ENCODE measurements around the gene SYNDIG1. TPM values are rescaled to one million over a fixed set of nuclear protein-coding genes. Genes with fewer than 3 reads are reported as not detected.

SYNDIG1 gene
- total RNA-seq, 1 donor from 2014 or later, result not detected

DNA sequence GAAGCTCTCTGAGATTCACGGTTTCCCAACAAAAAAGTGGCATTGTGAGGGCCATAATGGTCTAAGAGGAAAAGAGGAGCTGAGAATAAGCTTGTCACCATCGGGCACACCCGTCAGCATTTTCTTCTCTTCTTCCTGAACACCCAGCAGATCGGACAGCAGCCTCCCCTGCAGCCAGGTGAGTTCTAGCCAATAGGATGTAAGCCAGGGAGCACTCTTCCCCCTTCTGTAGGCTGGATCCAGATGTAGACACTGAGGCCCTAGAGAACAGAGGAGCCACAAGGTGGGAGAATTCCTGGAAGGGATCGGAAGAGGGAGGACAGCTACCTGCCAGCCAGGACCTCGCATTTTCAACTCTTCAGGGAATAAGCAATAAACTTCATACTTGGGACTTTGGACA is 228.0 kb downstream of the SYNDIG1 start:
- DNase-seq, result no peak
- H3K27me3 Mint-ChIP-seq, result no peaks in the 10 kb centered on the region
- no peak overlapping the region for H3K27ac Mint-ChIP-seq
- no peak overlapping the region for H3K4me3 Mint-ChIP-seq
- intact Hi-C loops (cut with micrococcal nuclease), result no loop called here
- no peaks in the 10 kb centered on the region for H3K9me3 Mint-ChIP-seq
- H3K36me3 Mint-ChIP-seq (ENCODE audit: low read depth), result no peaks in the 10 kb centered on the region
- H3K4me1 Mint-ChIP-seq, result no peaks in the 10 kb centered on the region

DNA sequence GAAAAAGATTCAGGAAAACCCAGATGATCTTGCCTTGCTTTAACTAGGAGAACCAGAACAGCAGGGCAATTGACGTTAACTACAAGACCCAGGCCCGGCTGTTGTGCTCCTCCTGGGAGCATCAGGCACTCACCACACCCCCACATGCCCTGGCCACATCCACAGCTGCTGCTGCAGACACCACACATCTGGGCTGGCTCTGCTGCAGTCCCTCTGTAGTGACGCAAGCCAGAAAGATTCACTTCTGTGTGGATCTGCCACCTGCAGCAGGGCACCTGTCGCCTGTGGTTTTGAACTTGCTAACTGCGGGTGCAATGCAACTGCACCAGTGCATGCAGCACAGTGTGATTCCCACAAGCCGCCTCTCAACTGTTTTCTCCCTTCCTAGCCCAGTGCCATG is 228.8 kb downstream of the SYNDIG1 start:
- no peak for DNase-seq
- no peak overlapping the region for H3K4me3 Mint-ChIP-seq
- H3K4me1 Mint-ChIP-seq, result no peaks in the 10 kb centered on the region
- H3K9me3 Mint-ChIP-seq, result no peaks in the 10 kb centered on the region
- H3K36me3 Mint-ChIP-seq (ENCODE audit: low read depth), result no peaks in the 10 kb centered on the region
- no peaks in the 10 kb centered on the region for H3K27me3 Mint-ChIP-seq
- no peak overlapping the region for H3K27ac Mint-ChIP-seq
- intact Hi-C loops (cut with micrococcal nuclease), result no loop called here

DNA sequence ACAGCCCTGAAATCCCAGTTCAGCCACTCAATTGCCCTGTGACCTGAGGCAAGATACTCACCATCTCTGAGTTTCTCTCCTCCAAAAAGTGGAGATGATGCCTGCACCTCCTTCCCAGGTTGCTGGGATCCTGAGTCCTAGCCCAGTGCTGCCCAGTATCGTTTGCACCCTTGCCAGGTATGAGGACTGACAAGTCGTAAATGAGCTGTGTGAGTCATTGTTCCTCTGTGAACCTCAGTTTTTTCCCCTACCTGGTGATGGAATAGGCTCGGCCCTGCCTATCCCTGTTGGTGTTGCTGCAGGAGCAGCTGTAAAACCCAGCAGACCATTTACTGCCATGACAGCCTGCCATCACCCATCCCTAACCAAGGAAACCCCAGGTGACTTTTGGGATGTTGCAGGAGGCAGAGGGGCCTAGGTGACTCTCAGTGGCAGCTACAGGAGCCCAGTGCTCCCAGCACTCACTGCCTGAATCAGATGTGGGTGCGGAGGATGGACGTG is 229.3 kb downstream of the SYNDIG1 start:
- Mint-ChIP-seq H3K27me3 (no peaks in the 10 kb centered on the region), H3K4me1 (no peaks in the 10 kb centered on the region), H3K36me3 (ENCODE audit: low read depth) (no peaks in the 10 kb centered on the region), H3K9me3 (no peaks in the 10 kb centered on the region), H3K4me3 (no peak overlapping the region), H3K27ac (no peak overlapping the region)
- intact Hi-C loops (cut with micrococcal nuclease), result no loop called here
- no peak for DNase-seq

DNA sequence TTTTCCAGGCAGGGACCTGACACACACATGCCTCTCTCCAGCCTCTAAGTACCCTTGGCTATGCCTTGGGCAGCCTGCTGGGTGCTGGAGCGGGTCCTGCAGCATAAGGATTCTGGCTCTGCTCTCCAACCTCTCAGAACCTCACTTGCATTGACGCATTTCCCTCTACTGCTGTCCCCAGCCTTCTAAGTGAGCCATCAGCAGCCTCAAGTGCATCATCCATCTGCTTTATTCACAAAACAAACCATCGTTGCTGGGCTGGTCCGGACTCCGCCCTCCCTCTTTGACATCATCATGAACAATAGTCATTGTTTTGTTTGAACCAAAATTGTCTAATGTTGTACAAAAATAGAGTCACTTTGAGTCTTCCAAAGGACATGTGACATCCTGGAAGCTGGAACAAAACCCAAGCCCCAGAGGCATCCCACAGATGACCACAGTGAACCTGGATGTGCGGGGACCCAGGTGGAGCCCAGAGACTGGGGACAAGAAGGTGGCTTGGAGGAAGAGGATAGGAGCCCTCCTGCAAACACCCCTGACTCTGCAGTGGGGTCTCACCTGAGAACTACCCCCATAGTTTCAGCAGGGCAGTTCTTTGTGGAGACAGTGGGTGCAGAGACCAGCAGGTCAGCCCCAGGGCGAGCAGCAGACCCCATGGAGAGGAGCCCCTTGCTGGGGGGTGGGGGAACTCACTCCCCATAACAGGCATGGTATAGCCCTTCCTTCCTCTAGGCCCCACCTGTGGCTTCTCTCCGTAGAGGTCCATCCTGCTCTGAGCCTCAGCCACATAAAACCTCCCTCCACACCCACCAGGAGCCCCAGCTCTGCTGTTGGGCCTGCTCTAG is 230.1 kb downstream of the SYNDIG1 start:
- Mint-ChIP-seq H3K9me3 (no peaks in the 10 kb centered on the region), H3K27me3 (no peaks in the 10 kb centered on the region), H3K36me3 (ENCODE audit: low read depth) (no peaks in the 10 kb centered on the region), H3K4me1 (no peaks in the 10 kb centered on the region), H3K4me3 (no peak overlapping the region), H3K27ac (no peak overlapping the region)
- intact Hi-C loops (cut with micrococcal nuclease), result no loop called here
- no peak for DNase-seq

DNA sequence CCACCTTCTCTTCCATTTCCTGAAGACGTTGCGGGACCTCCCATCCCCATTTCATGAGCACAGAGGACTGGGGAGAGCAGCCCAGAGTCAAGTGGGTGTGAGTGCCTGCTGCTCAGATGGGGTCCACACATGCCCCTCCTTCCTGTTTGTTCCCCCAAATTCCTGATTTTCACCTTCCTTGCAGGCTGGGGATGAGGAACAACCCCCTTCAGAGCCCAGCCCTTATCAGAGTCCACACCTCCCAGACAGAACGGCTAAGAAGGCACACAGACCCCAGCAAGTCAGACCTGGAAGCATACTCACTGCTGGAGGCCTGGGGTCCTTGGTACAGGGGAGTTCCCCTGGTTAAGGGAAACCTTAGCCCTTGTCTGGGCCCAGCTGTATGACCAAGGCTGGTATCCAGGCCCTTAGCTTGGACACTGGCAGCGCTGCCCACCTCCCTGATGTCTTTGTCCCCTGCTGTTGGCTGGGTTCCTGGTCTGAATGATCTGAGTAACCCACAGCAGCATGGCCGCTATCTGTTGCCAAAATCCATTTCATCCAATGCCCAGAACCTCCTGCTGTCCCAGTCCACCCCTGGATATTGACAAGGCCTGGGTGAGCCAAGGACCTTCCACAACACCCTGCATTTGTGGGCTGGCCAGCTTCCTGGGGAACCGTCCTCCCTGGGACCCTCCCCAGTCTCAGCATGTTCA is 230.9 kb downstream of the SYNDIG1 start:
- H3K27me3 Mint-ChIP-seq, result no peaks in the 10 kb centered on the region

DNA sequence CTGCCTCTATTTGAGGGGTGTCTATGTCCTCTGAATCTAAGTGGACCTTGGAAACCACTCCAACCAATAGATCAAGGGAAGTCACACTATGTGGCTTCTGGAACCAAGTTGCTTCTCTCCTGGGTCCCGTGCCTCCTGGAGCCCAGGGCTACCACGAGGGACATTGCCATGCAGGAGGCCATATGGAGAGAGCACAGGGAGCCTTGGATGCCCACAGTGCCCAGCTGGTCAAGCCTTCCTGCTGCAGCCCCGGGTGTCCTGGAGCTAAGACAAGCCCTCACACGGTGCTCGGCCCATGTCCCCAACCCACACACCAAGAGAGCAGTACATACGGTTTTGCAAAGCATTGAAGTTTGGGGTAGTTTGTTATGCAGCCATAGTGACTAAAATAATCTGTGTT is 231.6 kb downstream of the SYNDIG1 start:
- intact Hi-C loops (cut with micrococcal nuclease), result no loop called here
- H3K27me3 Mint-ChIP-seq, result peaks cover under 1% of the 10 kb centered on the region
- no peak overlapping the region for H3K4me3 Mint-ChIP-seq
- H3K9me3 Mint-ChIP-seq, result no peaks in the 10 kb centered on the region
- H3K36me3 Mint-ChIP-seq (ENCODE audit: low read depth), result no peaks in the 10 kb centered on the region
- H3K4me1 Mint-ChIP-seq, result no peaks in the 10 kb centered on the region
- DNase-seq, result no peak
- no peak overlapping the region for H3K27ac Mint-ChIP-seq

More for the DNA sequence above, 230.9 kb downstream of the SYNDIG1 start:
- Mint-ChIP-seq H3K9me3 (no peaks in the 10 kb centered on the region), H3K27ac (no peak overlapping the region), H3K4me3 (no peak overlapping the region), H3K36me3 (ENCODE audit: low read depth) (no peaks in the 10 kb centered on the region), H3K4me1 (no peaks in the 10 kb centered on the region)
- no peak for DNase-seq
- intact Hi-C loops (cut with micrococcal nuclease), result no loop called here

DNA sequence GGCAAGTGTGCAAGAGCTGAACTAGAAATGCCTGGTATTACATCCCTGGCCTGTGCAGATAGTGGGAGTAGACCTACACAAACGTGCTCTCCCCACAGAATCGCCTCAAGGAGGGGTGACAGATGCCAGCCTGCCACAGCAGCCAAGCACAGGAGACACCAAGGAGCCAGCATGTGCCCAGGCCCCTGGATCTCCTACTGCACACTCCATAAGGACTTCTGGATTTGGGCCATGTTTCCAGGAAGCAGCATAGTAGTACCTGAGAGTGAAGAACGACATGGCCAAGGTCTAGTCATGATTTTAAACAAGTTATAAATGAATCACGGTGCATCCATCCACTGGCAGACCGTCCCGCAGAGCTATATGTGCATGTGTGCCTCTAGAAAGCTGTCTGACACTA is 232.2 kb downstream of the SYNDIG1 start:
- Mint-ChIP-seq H3K27me3 (peaks cover 4% of the 10 kb centered on the region), H3K36me3 (ENCODE audit: low read depth) (no peaks in the 10 kb centered on the region), H3K4me1 (no peaks in the 10 kb centered on the region), H3K27ac (no peak overlapping the region), H3K4me3 (no peak overlapping the region), H3K9me3 (no peaks in the 10 kb centered on the region)
- no peak for DNase-seq
- intact Hi-C loops (cut with micrococcal nuclease), result no loop called here

DNA sequence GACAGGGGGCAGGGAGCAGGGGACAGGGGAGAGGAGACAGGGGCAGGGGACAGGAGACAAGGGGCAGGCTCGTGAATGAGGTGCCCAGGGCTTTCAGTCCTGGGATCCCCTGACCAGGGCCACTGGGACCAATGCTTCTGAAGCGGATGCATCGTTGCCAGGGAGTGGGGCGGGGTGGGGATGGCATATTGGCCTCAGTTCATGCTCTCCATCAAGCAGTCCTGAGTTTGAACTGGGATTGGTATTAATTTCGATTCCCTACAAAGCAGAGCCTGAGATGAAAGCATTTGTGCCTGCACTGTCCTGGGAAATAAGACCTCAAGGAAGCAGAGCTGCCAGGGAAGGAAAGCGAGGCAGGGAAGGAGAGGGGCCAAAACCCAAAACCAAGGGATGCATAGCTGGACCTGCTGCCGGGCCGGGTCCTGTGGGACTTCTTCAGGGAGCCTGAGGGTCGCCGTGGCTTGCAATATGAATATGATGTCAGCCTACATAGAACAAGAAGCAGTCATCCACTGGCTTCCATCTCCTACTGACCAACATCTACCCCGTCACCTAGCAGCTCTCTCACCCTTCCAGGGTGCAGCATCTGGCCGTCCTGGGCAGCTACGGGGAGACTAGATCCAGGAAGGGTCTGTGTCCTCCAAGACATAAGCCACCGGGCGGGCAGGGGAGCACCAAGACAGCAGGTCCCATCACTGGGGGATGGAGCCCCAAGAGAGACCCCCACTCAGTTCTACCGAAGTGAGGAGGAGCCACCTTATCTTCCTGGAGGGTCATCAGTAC is 233.3 kb downstream of the SYNDIG1 start:
- Mint-ChIP-seq H3K27ac (no peak overlapping the region), H3K9me3 (no peaks in the 10 kb centered on the region), H3K27me3 (peaks cover 4% of the 10 kb centered on the region), H3K36me3 (ENCODE audit: low read depth) (no peaks in the 10 kb centered on the region), H3K4me3 (no peak overlapping the region), H3K4me1 (no peaks in the 10 kb centered on the region)
- intact Hi-C loops (cut with micrococcal nuclease), result no loop called here
- DNase-seq, result no peak

DNA sequence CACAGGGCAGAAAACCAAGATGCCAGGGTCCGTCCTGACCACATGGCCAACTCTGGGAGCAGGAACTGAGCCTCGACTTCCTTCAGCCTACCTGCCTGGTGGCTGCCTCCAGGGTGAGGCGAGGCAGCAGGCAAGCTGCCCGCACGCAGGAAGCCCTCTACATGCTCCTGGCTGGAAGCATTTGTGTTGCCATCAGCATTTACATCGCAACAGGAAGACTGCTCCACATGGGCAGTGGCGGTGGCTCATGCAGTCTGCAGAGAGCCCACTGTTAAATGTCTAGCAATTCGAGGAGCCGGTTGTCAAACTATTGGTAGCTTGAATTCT is 233.8 kb downstream of the SYNDIG1 start:
- DNase-seq, result no peak
- Mint-ChIP-seq H3K27ac (no peak overlapping the region), H3K4me3 (no peak overlapping the region), H3K36me3 (ENCODE audit: low read depth) (no peaks in the 10 kb centered on the region), H3K9me3 (no peaks in the 10 kb centered on the region), H3K27me3 (peaks cover 4% of the 10 kb centered on the region), H3K4me1 (no peaks in the 10 kb centered on the region)
- intact Hi-C loops (cut with micrococcal nuclease), result no loop called here

DNA sequence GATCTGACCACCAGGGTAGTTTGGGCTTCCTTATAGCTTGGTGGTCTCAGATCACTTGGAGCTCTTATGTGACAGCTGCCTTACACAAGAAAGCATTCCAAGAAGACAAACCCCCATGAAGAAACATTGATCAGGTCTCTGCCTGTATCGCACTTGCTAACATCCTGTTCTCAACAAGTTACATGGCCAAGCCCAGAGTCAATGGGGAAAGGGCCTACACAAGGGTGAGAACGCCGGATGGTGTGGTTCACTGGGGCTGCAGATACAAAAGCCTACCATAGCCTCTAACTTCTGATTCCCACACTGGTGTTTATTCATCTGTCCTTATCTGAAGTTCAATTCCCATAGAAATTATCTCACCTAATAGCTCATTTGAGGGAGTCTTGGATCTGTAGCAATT is 235.5 kb downstream of the SYNDIG1 start:
- intact Hi-C loops (cut with micrococcal nuclease), result no loop called here
- Mint-ChIP-seq H3K9me3 (no peaks in the 10 kb centered on the region), H3K4me1 (no peaks in the 10 kb centered on the region), H3K36me3 (ENCODE audit: low read depth) (no peaks in the 10 kb centered on the region), H3K27me3 (peaks cover 4% of the 10 kb centered on the region), H3K27ac (no peak overlapping the region), H3K4me3 (no peak overlapping the region)
- no peak for DNase-seq

DNA sequence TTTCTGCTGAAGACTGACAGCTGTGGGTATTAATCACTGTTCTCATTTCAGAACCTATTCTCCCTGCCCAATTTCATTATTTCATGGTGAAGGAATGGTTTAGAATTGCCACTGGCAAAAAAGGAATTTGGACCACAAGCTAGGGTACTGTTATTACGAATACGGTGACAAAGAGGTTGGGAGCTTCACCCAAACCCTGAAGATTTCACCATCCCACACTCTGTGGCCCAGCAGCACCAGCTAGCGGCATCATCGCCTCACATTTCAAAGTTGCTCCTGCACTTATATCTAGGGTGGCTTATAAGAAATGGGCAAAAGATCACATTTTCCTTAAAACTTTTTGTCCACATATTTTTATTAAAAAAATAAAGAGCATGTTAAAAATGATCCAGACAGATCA is 236.1 kb downstream of the SYNDIG1 start:
- intact Hi-C loops (cut with micrococcal nuclease), result no loop called here
- DNase-seq, result no peak
- H3K27me3 Mint-ChIP-seq, result peaks cover 4% of the 10 kb centered on the region
- no peak overlapping the region for H3K4me3 Mint-ChIP-seq
- H3K9me3 Mint-ChIP-seq, result no peaks in the 10 kb centered on the region
- no peak overlapping the region for H3K27ac Mint-ChIP-seq
- no peaks in the 10 kb centered on the region for H3K4me1 Mint-ChIP-seq
- no peaks in the 10 kb centered on the region for H3K36me3 Mint-ChIP-seq (ENCODE audit: low read depth)

DNA sequence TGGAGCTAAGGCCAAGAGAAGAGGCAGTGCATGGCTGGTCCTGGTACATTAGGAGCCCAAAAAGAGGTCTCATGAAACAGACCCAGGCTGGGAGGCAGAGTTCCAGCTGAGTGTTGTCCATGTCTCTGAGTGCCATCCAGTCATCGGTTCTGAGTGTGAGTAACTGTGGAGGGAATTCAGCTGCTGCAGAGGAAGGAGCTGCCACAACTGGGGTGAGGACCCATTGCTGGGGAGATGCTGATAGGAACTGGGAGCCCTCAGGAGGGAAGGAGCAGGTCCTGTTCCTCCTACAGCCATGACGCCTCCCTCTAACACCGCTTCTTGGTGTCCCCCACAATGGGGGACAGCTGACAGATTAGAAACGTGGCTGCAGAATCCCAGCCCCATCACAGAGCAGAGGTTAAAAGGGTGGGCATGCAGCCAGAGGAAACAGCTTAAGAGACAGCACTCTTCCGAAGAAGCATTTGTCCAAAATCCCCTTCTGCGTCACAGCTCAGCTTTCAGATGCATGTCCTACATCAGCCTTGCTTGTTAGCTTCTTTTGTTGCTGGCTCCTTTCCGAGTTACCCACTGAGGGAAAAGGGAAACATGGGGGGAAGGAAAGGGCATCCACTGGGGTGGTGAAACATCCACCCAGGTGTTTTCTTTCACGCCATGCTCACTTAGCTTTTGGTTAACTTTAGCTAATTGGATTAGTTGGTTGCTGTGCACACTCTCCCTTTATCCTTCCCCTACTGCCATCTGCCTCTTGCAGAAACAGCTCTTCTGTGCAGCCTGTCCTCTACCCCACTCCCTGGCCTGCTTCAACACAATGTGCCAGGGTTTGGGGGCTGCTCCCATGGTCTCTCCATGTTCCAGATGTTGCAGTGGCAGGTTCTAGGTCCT is 239.2 kb downstream of the SYNDIG1 start:
- H3K36me3 Mint-ChIP-seq (ENCODE audit: low read depth), result no peaks in the 10 kb centered on the region
- H3K4me3 Mint-ChIP-seq, result no peak overlapping the region
- no peaks in the 10 kb centered on the region for H3K4me1 Mint-ChIP-seq
- peaks cover 14% of the 10 kb centered on the region for H3K27me3 Mint-ChIP-seq
- no peak for DNase-seq
- intact Hi-C loops (cut with micrococcal nuclease), result no loop called here
- peaks cover 4% of the 10 kb centered on the region for H3K9me3 Mint-ChIP-seq
- no peak overlapping the region for H3K27ac Mint-ChIP-seq
